Activated T-helper 1 cell treated with anti-CD3 and anti-CD28 coated beads, Interleukin-12 subunit alpha, Interleukin-12 subunit beta, Interleukin-2, Interleukin-4 antibody, amounts not matched to agents 30 ng/mL and 10 ng/mL and 1 ng/mL, durations not matched to agents 14 hours and 24 hours and 36 hours (primary cell): Measurements from ENCODE around the gene TMEM132C. TPM values are rescaled to one million over a fixed set of nuclear protein-coding genes. Genes with fewer than 3 reads are reported as not detected.
"Not testable (repeated sequence)": the region's sequence is repeated elsewhere in the genome, so short reads cannot be mapped to it uniquely, and the experiment has no call there.

Experiments
- DNase-seq: peaks from one replicate; pipeline ENCODE4 v3.0.0; 2021; ENCODE audit warnings: low spot score
- H3K27ac Mint-ChIP-seq: one replicate; pipeline ENCODE4 v1.8.0; 2021; ENCODE audit warnings: mild to moderate bottlenecking, mixed read lengths
- H3K27me3 Mint-ChIP-seq: one replicate; pipeline ENCODE4 v1.8.0; 2022; ENCODE audit warnings: mild to moderate bottlenecking, moderate library complexity, mixed read lengths; ENCODE audit not compliant: insufficient read depth
- H3K36me3 Mint-ChIP-seq: one replicate; pipeline ENCODE4 v1.8.0; 2021; ENCODE audit warnings: low read depth, mixed read lengths
- H3K4me1 Mint-ChIP-seq: one replicate; pipeline ENCODE4 v1.8.0; 2021; ENCODE audit warnings: low read depth, mixed read lengths
- H3K4me3 Mint-ChIP-seq: one replicate; pipeline ENCODE4 v1.8.0; 2021; ENCODE audit warnings: mild to moderate bottlenecking, moderate library complexity, mixed read lengths
- H3K9me3 Mint-ChIP-seq: one replicate; pipeline ENCODE4 v1.8.0; 2021; ENCODE audit warnings: mixed read lengths
- intact Hi-C: fragments of 100-400 bp; cut with micrococcal nuclease; formaldehyde crosslinking; loops from one replicate; pipeline ENCODE4 v1.15.1; 2024
- total RNA-seq: library from RNA; stranded (reverse); gene quantifications from 2 replicates; pipeline ENCODE4 v1.2.3, GENCODE V29; 2022

The TMEM132C gene
- total RNA-seq, 1 donor from 2014 or later: not detected

GRCh38 chr12:128581321-128581761, 314.4 kb downstream of the TMEM132C start:
- DNase-seq: no peak
- H3K27ac Mint-ChIP-seq: no peak overlapping the region
- H3K4me1 Mint-ChIP-seq: no peaks in the 10 kb centered on the region
- H3K9me3 Mint-ChIP-seq: peaks cover 18% of the 10 kb centered on the region
- no peaks in the 10 kb centered on the region for H3K36me3 Mint-ChIP-seq
- H3K4me3 Mint-ChIP-seq: no peak overlapping the region
- intact Hi-C loops: no loop called here
- H3K27me3 Mint-ChIP-seq: no peaks in the 10 kb centered on the region

GRCh38 chr12:128583453-128583852, 316.5 kb downstream of the TMEM132C start:
- no peak overlapping the region for H3K27ac Mint-ChIP-seq
- H3K4me1 Mint-ChIP-seq: no peaks in the 10 kb centered on the region
- H3K27me3 Mint-ChIP-seq: no peaks in the 10 kb centered on the region
- H3K36me3 Mint-ChIP-seq: no peaks in the 10 kb centered on the region
- H3K4me3 Mint-ChIP-seq: no peak overlapping the region
- intact Hi-C loops: no loop called here
- DNase-seq: no peak
- H3K9me3 Mint-ChIP-seq: peaks cover 13% of the 10 kb centered on the region

DNA sequence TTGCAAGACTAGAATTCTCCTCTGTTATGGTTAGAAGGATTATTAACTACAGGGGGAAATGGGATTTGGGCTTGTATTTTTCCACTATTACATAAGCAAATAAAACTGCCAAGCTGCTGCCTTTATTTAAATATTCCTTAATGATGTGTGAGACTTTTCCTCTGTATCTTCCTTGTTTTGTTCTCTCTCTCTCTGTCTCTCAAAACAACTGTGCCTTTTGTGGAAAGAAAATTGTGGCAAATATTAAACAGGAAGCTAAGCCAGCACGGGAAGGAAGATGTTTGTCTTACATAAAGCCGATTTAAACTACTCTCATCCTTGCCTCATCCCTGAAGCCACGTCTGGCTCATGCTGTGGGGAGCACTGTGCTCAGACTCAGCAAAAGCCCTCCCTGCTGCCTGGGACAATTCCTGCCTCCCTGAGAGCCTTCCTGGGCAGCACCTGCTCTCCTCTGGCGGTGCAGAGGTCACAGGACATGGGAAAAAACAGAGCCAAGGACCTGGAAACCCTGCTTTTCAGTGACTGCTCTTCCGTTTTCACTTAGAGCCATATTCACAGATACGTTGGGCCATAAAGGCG, 319.6 kb downstream of the TMEM132C start:
- Mint-ChIP-seq H3K27me3 (no peaks in the 10 kb centered on the region), H3K4me1 (no peaks in the 10 kb centered on the region), H3K27ac (no peak overlapping the region), H3K9me3 (no peaks in the 10 kb centered on the region), H3K4me3 (no peak overlapping the region), H3K36me3 (no peaks in the 10 kb centered on the region)
- intact Hi-C loops: no loop called here
- no peak for DNase-seq

DNA sequence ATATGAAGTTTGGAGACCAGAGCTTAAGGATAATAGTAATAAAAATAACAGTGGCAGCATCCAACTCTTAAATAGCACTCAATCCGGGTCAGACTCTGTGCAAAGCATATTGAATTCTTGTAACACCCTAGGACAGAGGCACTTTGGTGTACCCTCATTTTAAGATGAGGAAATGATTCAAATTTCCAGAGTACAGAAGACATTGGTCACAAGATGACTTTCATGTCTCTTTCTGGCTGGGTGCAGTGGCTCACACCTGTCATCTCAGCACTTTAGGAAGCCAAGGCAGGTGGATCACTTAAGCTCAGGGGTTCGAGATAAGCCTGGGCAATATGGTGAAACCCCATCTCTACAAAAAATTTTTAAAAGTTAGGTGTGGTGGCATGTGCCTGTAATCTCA, 320.9 kb downstream of the TMEM132C start:
- Mint-ChIP-seq H3K4me3 (no peak overlapping the region), H3K36me3 (no peaks in the 10 kb centered on the region), H3K27me3 (no peaks in the 10 kb centered on the region), H3K4me1 (no peaks in the 10 kb centered on the region), H3K27ac (no peak overlapping the region), H3K9me3 (no peaks in the 10 kb centered on the region)
- no peak for DNase-seq
- intact Hi-C loops: no loop called here

DNA sequence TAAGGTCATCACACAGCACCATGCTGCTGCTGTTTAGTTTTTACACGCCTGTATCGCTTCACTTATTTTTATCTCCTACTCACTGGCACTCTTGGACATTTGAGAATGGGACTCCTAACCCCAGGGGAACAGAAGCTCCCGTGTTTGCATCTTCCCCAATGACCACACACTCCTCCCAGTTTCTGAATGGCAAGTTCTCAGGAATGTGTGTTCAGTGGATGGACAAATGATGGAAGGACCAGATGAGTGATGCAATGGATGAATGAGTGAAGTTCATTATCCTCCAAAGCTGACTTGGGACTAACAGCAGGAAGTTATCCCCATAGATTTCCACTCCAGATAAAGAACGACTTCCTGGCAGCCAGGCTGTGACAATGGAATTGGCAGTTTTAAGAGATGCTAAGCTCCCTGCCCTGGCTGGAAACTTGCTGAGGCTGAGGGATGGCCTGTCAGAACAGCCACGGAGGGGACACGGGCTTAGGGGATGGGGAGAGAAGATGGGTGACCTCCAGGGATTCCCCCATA, 325.3 kb downstream of the TMEM132C start:
- no peak overlapping the region for H3K4me3 Mint-ChIP-seq
- no peak for DNase-seq
- H3K4me1 Mint-ChIP-seq: no peaks in the 10 kb centered on the region
- no peak overlapping the region for H3K27ac Mint-ChIP-seq
- no peaks in the 10 kb centered on the region for H3K9me3 Mint-ChIP-seq
- no peaks in the 10 kb centered on the region for H3K27me3 Mint-ChIP-seq
- intact Hi-C loops: no loop called here
- no peaks in the 10 kb centered on the region for H3K36me3 Mint-ChIP-seq

DNA sequence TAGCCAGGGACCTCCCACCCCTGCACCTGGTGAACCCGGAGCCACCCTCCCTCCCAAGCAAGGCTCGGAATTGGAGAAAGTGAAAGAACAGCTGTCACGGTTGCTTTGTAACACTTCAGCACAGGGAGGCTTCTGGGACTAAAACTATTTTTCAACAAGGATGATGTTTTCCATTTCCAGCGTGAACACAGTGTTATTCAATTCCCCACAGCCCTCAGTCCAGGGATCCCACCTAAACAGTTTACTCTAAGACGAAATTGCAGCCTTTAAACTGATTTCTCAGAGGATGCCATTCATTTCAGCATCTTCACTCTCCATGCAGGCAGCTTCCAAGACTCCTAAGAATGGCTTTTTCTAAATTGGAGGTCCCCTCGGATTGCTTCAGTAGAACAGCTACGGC, 327.6 kb downstream of the TMEM132C start:
- DNase-seq: no peak
- Mint-ChIP-seq H3K36me3 (no peaks in the 10 kb centered on the region), H3K27ac (no peak overlapping the region), H3K4me1 (no peaks in the 10 kb centered on the region), H3K9me3 (no peaks in the 10 kb centered on the region), H3K4me3 (no peak overlapping the region), H3K27me3 (no peaks in the 10 kb centered on the region)
- intact Hi-C loops: no loop called here

- H3K9me3 Mint-ChIP-seq: no peaks in the 10 kb centered on the region
- no peaks in the 10 kb centered on the region for H3K36me3 Mint-ChIP-seq
- H3K27ac Mint-ChIP-seq: no peak overlapping the region
- no peak for DNase-seq
- no peaks in the 10 kb centered on the region for H3K27me3 Mint-ChIP-seq
- no peak overlapping the region for H3K4me3 Mint-ChIP-seq
- intact Hi-C loops: no loop called here
- H3K4me1 Mint-ChIP-seq: no peaks in the 10 kb centered on the region
Observed at GRCh38 chr12:128595609-128596008, 328.6 kb downstream of the TMEM132C start.

GRCh38 chr12:128600886-128601285, 333.9 kb downstream of the TMEM132C start:
- no peaks in the 10 kb centered on the region for H3K27me3 Mint-ChIP-seq
- H3K36me3 Mint-ChIP-seq: no peaks in the 10 kb centered on the region
- intact Hi-C loops: no loop called here
- DNase-seq: no peak
- no peak overlapping the region for H3K27ac Mint-ChIP-seq
- no peaks in the 10 kb centered on the region for H3K4me1 Mint-ChIP-seq
- H3K4me3 Mint-ChIP-seq: no peak overlapping the region
- no peaks in the 10 kb centered on the region for H3K9me3 Mint-ChIP-seq

GRCh38 chr12:128603573-128604115, 336.7 kb downstream of the TMEM132C start:
- Mint-ChIP-seq H3K36me3 (no peaks in the 10 kb centered on the region), H3K4me3 (no peak overlapping the region), H3K9me3 (no peaks in the 10 kb centered on the region), H3K27ac (no peak overlapping the region), H3K27me3 (no peaks in the 10 kb centered on the region), H3K4me1 (no peaks in the 10 kb centered on the region)
- DNase-seq: no peak
- intact Hi-C loops: no loop called here

- H3K4me3 Mint-ChIP-seq, H3K27ac Mint-ChIP-seq, H3K4me1 Mint-ChIP-seq, intact Hi-C loops, H3K36me3 Mint-ChIP-seq, DNase-seq, H3K9me3 Mint-ChIP-seq, H3K27me3 Mint-ChIP-seq: not testable (repeated sequence)
Observed at GRCh38 chr12:128604219-128604618, 337.2 kb downstream of the TMEM132C start.

DNA sequence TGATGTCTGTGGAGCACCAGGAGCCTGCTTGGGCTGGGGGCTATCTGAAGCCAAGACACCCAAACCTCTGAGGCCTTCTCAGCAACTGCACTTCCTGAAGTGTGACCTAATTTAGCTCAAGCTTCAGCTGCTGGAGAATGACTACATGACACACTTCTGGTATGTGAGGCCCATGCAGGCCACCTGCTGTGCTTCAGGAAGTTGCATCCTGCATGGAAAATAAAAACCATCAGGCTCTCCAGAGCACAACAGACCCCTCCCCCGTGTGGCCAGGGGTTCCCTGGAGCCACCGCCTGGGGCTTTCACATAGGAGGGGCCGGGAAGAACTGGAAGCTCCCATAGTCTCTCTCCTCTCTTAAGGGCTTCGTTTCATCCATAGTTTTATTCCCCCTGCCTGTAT, 339.1 kb downstream of the TMEM132C start:
- H3K27ac Mint-ChIP-seq: no peak overlapping the region
- intact Hi-C loops: no loop called here
- no peaks in the 10 kb centered on the region for H3K9me3 Mint-ChIP-seq
- no peaks in the 10 kb centered on the region for H3K36me3 Mint-ChIP-seq
- DNase-seq: no peak
- no peaks in the 10 kb centered on the region for H3K4me1 Mint-ChIP-seq
- no peaks in the 10 kb centered on the region for H3K27me3 Mint-ChIP-seq
- no peak overlapping the region for H3K4me3 Mint-ChIP-seq

- Mint-ChIP-seq H3K27ac (no peak overlapping the region), H3K9me3 (no peaks in the 10 kb centered on the region), H3K36me3 (no peaks in the 10 kb centered on the region), H3K4me3 (no peak overlapping the region), H3K27me3 (peaks cover 2% of the 10 kb centered on the region), H3K4me1 (no peaks in the 10 kb centered on the region)
- DNase-seq: no peak
- intact Hi-C loops: no loop called here
Observed at GRCh38 chr12:128606538-128606937, 339.6 kb downstream of the TMEM132C start.

DNA sequence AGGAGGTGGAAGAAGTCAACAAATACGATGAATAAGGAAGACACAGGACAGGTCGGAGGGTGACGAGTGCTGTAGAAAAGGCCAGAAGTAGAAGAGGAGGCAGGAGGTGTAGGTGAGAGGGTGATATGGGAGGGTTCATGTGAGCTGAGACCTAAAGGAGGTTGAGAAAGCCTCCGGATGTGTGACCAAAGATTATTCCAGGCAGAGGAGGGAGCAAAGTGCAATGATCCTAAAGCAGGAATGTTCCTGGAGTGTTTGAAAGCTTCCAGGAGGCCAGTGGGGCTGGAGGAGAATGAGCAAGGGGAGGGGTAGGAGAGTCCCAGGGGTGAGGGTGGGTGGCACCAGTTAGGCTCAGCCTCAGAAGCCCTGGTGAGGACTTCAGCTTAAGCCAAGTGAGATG, 340.0 kb downstream of the TMEM132C start:
- peaks cover 2% of the 10 kb centered on the region for H3K27me3 Mint-ChIP-seq
- DNase-seq: no peak
- H3K36me3 Mint-ChIP-seq: no peaks in the 10 kb centered on the region
- H3K27ac Mint-ChIP-seq: no peak overlapping the region
- no peak overlapping the region for H3K4me3 Mint-ChIP-seq
- no peaks in the 10 kb centered on the region for H3K9me3 Mint-ChIP-seq
- H3K4me1 Mint-ChIP-seq: no peaks in the 10 kb centered on the region
- intact Hi-C loops: no loop called here

GRCh38 chr12:128607641-128608040, 340.7 kb downstream of the TMEM132C start:
- Mint-ChIP-seq H3K36me3 (no peaks in the 10 kb centered on the region), H3K4me3 (no peak overlapping the region), H3K27me3 (peaks cover 2% of the 10 kb centered on the region), H3K27ac (no peak overlapping the region), H3K9me3 (no peaks in the 10 kb centered on the region), H3K4me1 (no peaks in the 10 kb centered on the region)
- no peak for DNase-seq
- intact Hi-C loops: no loop called here
